HG03103 (cell line): ENCODE results near the gene UTF1.
"Not testable (repeated sequence)": the region's sequence is repeated elsewhere in the genome, so short reads cannot be mapped to it uniquely, and the experiment has no call there.

Experiments
- ATAC-seq: cut with Tn5 transposase; IDR thresholded peaks from one replicate; pipeline ENCODE4 v1.9.1; 2021; ENCODE audit warnings: low read depth; ENCODE audit not compliant: unreplicated experiment

The UTF1 gene

GRCh38 chr10:133224756-133225372 lies 5.2 kb upstream of the UTF1 start:
- no peak for ATAC-seq

GRCh38 chr10:133225707-133226191 lies 4.3 kb upstream of the UTF1 start:
- no peak for ATAC-seq

GRCh38 chr10:133226251-133226808 lies 3.7 kb upstream of the UTF1 start:
- ATAC-seq = no peak

GRCh38 chr10:133227256-133227655 lies 2.8 kb upstream of the UTF1 start:
- ATAC-seq = no peak

GRCh38 chr10:133229265-133230043 lies 563 bp upstream of the UTF1 start:
- ATAC-seq = no peak

GRCh38 chr10:133230387-133231195 lies 574 bp downstream of the UTF1 start:
- no peak for ATAC-seq

GRCh38 chr10:133231244-133231945 lies 1.4 kb downstream of the UTF1 start:
- ATAC-seq = no peak

GRCh38 chr10:133231946-133232574 lies 2.0 kb downstream of the UTF1 start:
- no peak for ATAC-seq

- ATAC-seq = not testable (repeated sequence)
These were observed 4.8 kb downstream of the UTF1 start for GRCh38 chr10:133234796-133235195.

GRCh38 chr10:133235265-133235855 lies 5.3 kb downstream of the UTF1 start:
- no peak for ATAC-seq

GRCh38 chr10:133235932-133236331 lies 5.9 kb downstream of the UTF1 start:
- no peak for ATAC-seq

GRCh38 chr10:133236401-133237240 lies 6.6 kb downstream of the UTF1 start:
- no peak for ATAC-seq

GRCh38 chr10:133237241-133237587 lies 7.2 kb downstream of the UTF1 start:
- no peak for ATAC-seq

GRCh38 chr10:133237588-133238465 lies 7.8 kb downstream of the UTF1 start, which contains the start of gene VENTX:
Gene VENTX (plus strand): TSS chr10:133237855. CDS start chr10:133237915, 60 bp downstream.
- ATAC-seq = no peak

- no peak for ATAC-seq
These were observed 8.4 kb downstream of the UTF1 start for GRCh38 chr10:133238466-133238804.

GRCh38 chr10:133239990-133240389 lies 10.0 kb downstream of the UTF1 start:
- no peak for ATAC-seq

- no peak for ATAC-seq
These were observed 11.6 kb downstream of the UTF1 start for GRCh38 chr10:133241501-133242205.
